Erythroblast (primary cell): Measurements from ENCODE around the gene MMRN1.

Experiments used
- GATA1 ChIP-seq: IDR thresholded peaks from 2 replicates; pipeline ENCODE4 v1.6.1; 2011; ENCODE audit warnings: low read depth, mild to moderate bottlenecking, control low read depth, low read length, moderate library complexity
- POLR2A ChIP-seq: IDR thresholded peaks from 2 replicates; pipeline ENCODE4 v1.6.1; 2011; ENCODE audit warnings: mild to moderate bottlenecking, low read length

- no peak for TF ChIP-seq POLR2A
- no peak for TF ChIP-seq GATA1
Measured at GRCh38 chr4:89998469-89999011, 103.9 kb downstream of the MMRN1 start.
